ENCODE measurements around the gene PRKCZ.

The PRKCZ gene

GRCh38 chr1:2163205-2163604, 113.0 kb downstream of the PRKCZ start:
- DNase-seq = no peak

DNA sequence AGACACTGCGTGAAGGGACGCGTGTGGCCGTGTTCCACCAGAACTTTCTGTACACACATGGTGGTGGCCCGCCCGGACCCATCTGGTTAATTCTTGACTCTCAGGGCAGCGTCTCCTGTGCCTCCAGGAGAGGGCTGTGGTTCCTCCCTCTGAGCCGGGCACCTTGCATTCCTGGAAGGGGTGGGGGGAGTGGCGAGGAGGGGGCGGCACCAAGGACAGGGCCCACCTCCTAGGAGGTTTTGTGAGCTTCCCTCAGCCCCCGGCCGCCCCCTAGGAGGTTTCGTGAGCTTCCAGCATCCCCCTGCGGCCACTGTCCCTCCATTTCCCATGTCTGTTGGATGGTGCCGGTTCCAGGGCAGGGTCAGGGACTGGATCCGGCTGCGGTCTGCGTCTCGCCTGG, 115.4 kb downstream of the PRKCZ start:
- no peak for DNase-seq

DNA sequence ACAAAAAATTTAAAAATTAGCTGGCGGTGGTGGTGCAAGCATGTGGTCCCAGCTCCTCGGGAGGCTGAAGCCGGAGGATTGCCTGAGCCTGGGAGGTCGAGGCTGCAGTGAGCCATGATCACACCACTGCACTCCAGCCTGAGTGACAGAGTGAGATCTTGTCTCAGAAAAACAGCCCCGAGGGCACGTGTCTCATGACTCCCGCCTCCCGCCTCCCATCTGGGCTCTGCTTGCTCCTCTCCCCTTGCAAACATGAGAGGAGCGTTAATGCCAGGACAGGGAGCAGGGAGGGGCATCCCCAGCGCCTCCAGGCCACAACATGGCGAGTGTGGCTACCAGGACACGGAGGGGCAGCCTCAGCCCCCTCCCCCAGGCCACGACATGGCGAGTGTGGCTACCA, 116.0 kb downstream of the PRKCZ start:
- DNase-seq = no peak

DNA sequence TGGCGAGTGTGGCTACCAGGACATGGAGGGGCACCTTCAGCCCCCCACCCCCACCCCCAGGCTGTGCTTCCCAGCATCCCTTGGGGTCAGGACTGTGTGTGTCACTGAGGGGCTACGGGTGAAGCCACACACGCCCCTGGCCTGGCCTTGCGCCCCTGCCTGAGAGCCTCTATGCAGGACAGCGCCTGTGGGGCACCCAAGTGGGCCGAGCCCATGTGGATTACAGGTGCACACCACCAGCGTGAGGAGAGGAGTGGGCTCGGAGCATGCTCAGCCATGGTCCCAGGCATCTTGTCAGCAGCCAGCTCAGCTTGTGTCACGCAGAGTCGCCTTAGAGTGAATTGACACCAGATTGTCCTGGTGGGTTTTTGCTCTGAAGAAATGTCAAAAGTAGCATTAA, 116.5 kb downstream of the PRKCZ start:
- no peak for DNase-seq

GRCh38 chr1:2168090-2168489, 117.9 kb downstream of the PRKCZ start:
- no peak for DNase-seq

- no peak for DNase-seq
These were observed 118.3 kb downstream of the PRKCZ start for GRCh38 chr1:2168535-2168934.

DNA sequence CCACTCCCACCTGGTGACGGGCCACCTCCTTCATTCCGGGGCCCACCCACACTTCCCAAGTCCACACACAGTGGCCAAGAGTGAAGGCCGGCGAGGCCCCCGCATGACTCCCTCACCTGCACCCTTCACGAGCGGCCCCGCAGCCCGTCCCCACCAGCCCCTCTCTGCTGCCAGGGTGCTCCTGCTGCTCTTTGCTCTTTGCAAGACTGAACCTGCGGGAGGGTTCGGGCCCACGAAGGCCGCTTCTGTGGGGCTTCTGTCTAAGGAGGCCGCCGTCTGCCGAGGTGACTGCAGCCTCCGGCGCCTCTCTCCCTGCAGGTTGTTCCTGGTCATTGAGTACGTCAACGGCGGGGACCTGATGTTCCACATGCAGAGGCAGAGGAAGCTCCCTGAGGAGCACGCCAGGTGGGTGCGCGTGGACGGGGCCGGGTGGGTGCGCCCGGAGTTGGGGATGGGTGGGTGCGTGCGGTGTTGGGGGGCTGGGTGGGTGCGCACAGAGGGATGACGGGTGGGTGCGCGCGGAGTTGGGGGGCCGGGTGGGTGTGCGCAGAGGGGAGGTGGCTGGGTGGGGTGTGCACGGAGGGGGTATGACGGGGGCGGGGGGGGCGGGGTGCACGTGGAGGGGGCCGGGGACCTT, 119.1 kb downstream of the PRKCZ start:
- no peak for DNase-seq

GRCh38 chr1:2170211-2170610, 120.0 kb downstream of the PRKCZ start:
- DNase-seq = no peak

DNA sequence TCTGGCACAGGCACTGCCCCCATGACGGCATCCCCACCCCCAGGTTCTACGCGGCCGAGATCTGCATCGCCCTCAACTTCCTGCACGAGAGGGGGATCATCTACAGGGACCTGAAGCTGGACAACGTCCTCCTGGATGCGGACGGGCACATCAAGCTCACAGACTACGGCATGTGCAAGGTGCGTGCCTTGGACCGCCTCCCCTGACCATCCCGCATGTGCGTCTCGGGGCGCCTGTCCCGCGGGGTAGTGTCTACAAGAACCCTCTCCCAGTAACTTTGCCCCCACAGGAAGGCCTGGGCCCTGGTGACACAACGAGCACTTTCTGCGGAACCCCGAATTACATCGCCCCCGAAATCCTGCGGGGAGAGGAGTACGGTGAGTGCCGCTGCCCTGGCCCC, 121.8 kb downstream of the PRKCZ start:
- no peak for DNase-seq

DNA sequence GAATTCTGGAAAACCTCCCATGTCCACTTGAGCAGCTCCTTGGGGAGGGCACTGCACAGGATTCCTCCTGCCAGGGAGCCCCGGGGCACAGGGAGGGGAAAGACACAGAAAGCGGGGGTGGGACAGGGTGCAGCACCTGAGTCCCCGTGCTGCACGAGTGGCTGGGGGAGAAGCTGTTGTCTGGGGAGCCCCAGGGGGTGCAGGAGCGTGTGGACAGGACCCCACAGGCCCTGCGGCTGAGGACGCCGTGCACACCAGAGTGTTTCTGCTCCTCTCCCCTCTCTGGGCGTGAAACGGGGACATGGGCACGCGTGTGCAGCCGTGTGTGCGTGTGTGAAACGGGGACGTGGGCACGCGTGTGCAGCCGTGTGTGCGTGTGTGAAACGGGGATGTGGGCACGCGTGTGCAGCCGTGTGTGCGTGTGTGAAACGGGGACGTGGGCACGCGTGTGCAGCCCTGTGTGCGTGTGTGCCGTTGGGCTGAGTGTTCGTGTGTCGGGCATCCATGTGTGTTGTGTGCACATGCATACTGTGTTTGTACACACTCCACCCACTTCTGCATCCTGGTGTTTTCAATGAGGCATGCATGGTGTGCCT, 122.4 kb downstream of the PRKCZ start:
- no peak for DNase-seq

DNA sequence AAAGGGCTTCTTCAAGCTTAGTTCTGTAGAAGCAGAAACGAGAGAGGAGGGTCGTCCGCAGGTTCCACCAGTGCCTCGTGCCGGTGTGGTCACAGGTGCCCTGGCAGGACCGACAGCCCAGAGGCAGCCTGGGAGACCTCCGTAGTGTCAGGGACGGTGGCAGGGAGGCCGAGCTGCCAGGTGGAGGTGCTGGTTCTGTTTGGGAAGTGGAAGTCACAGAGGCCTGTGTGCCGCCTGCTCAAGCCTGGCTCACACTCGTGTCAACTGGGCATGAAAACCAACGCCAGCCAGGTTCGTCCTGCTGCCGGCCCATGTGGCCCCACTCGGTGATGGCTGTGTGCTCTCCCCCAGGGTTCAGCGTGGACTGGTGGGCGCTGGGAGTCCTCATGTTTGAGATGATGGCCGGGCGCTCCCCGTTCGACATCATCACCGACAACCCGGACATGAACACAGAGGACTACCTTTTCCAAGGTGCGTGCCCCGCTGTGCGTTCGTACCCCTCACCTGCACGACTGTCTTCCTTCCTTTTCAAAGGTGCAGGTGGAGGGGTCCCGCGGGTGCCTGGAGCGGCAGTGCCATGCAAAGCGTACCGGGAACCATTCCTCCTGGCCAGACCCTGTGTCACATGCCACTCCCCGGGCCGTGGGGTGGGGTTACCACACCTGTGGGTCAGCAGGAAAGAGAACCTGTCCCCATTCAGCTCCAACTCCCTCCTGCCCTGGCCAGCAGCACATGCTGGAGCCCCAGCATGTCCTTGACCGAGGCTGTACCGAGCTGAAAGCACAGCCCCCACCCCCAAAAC, 123.5 kb downstream of the PRKCZ start:
- no peak for DNase-seq

DNA sequence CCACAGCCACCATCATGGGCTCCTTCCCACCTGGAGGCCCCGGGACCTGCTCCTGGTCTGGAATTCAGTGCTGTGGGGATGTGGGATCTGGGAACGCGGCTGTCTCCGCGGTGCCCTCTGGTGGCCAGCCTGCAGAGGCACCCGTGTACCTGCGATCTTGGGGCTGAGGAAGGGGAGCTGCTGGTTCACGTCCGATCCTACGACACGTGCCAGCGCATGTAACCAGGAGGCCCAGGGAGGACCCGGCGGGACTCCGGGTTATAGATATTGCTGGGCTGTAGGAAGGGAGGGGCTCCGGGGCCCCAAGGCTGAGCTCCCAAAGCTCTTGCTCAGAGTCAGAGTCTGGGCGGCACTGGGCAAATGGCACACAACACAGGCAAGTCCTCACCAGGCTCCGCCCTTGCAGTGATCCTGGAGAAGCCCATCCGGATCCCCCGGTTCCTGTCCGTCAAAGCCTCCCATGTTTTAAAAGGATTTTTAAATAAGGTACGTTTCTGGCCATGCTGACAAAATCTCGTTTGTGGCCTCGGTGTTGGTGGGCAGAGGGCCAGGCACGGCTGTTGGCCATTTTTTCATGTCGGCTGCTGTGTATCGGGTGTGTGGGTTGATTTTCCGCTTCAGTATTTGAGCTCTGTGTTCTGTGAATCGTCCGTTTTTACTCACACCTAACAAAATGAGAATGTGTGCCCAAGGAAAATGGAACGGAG, 124.3 kb downstream of the PRKCZ start:
- peak; percentile 38 for DNase-seq

DNA sequence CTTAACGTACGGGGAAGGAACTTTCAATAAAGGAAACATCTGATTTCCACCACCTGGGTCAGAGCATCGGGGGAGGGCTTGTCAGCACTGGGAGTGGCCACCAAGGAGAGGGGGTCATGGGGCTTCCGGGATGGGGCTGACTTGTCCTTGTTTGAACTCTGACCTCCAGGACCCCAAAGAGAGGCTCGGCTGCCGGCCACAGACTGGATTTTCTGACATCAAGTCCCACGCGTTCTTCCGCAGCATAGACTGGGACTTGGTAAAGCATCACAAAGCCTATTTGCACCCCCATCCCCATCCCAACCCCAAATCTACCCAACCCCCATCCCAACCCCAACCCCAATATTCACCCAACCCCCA, 124.8 kb downstream of the PRKCZ start:
- no peak for DNase-seq

DNA sequence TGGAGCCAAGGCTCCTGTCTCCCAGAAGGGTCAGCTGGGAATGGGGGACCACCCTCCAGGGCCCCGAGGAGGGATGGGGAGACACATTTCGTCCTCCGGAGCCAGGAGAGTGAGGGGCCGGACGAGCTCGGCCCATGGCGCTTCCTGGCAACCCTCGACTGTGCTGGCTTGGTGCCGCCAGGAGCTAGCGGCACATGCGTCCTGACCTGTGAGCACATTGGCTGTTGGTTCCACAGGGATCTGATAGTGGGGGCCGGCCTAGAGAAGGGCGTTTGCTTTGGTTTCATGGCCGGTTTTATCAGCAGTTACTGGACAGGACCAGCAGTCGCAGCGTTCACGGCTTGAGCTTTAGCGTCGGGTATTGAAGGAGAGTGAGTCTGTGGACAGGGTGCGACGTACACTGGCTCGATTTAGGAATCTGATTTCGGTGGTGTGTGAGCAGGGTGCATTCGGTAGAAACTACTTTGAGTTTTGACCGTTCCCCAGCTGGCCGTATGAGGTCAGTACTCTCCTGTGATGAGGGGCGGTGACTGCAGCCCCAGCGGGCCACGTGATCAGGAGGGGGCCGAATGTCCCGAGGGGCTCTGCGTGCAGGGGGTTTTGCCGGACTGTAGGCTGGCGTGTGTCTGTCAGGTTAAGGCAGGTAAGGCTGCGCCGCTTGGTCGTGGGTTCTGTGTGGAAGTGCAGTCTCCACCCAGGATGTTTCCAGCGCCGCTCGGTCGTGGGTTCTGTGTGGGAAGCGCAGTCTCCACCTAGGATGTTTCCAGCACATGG, 125.7 kb downstream of the PRKCZ start:
- no peak for DNase-seq

GRCh38 chr1:2176615-2177014, 126.4 kb downstream of the PRKCZ start:
- DNase-seq = no peak

GRCh38 chr1:2177541-2177940, 127.3 kb downstream of the PRKCZ start:
- DNase-seq = no peak

DNA sequence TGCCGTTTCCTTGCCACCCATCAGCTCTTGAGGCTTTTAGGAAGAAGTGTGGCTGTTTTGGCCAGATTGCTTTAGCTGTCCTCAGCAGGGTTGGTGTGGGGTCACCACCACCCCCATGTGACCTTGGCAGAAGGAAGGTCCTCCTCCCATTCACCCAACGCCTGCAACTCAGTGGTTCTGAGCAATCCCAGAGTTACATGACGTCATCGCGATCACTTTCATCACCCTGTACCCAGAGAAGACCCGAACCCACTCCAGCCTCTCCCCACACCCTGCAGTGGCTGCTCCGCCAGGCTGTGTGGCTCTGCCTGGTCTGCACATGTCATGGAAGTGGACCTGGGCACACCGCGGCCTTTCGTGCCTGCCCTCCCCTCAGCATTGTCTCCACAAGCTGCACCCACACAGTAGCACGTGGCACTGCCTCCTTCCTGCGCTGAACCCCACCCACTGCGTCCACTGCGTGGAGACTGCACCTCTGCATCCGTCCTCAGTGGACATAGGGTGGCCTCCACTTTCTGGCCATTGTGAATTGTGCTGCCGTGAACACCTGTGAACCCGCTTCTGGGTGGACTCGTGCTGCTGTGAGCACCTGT, 127.8 kb downstream of the PRKCZ start:
- no peak for DNase-seq

DNA sequence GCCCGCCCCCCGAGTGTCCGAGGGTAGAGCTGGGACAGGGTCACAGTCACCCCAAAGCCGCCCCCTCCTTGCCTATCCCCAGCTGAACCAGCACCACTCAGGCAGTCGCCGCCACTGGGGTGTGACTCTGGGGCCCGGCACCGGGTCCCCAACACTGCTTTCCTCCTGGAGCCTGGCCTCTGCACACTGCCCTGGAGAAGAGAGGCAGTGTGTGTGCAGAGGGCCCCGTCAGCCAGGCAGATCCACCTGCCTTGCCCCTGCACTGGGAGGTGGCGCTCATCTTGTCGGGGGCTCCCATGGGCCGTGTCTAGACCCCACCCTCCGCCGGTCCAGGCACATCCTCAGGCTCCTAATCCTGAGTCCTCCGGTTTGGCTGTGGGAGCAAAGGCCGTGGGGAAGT, 128.7 kb downstream of the PRKCZ start:
- no peak for DNase-seq

DNA sequence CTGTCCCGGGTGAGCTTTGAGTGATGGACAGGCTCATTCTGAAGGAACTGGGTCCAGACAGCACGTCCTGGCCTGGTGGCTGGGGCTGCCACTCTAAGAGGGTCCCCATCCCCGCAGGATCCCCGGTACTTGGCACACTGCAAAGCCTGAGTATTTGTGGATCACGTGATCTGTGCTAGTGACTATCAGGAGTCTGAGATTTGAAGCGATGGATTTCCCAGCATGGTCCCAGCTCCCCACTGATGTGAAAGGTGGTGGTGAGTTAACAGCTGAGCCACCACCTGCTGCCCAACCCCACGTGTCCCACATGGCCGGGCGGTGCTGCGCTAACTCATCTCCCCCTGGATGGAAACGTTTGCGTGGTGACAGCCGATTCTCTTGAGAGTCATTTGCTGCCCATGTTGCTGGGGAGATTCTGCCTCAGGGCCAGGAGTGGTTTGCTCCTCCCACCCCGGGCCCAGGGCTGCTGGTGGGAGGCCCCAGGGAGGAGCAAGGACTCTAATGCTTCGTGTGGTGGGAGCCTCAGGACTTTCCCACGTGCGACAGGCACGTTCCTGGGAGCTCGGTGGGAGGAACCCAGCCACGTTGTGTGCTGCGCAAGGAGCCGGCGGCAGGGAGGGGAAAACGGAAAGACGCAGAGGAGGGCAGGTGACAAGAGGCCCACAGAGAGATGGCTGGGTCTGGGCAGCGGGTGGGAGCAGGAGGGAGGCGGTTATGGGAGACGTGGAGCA, 129.2 kb downstream of the PRKCZ start:
- no peak for DNase-seq

- no peak for DNase-seq
These were observed 130.4 kb downstream of the PRKCZ start for GRCh38 chr1:2180297-2181245.

DNA sequence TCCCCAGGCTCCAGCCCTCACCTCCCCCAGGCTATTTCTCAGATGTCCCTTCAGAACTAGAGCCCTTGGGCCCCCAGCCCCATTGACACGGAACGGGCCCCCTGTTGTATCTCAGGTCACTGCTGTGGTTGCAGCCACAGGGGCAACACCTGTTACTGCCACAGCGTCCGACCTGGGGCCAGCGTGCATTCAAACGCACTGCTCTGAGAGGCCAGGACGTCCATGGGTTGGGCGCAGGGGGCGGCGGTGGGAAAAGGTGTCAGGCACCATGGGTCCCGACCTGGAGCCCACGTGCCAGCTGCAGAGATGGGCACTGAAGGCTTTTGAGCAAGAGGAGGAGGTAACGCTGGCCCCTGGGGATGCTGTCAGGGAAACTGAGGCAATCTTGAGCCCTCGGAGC, 131.1 kb downstream of the PRKCZ start:
- no peak for DNase-seq
